GM19324 (cell line): Measurements from ENCODE around the gene RBBP8NL.

Experiments used
- ATAC-seq: cut with Tn5 transposase; IDR thresholded peaks from one replicate; pipeline ENCODE4 v1.9.1; 2021; ENCODE audit warnings: mild to moderate bottlenecking, moderate library complexity; ENCODE audit not compliant: unreplicated experiment, low FRiP score

RBBP8NL gene

GRCh38 chr20:62462976-62463592 lies 35.7 kb upstream of the RBBP8NL start:
- no peak for ATAC-seq

- no peak for ATAC-seq
Observed at GRCh38 chr20:62461834-62462233, 34.5 kb upstream of the RBBP8NL start.

GRCh38 chr20:62461157-62461556 lies 33.8 kb upstream of the RBBP8NL start:
- no peak for ATAC-seq

- no peak for ATAC-seq
Observed at GRCh38 chr20:62460678-62461077, 33.3 kb upstream of the RBBP8NL start.

GRCh38 chr20:62459488-62459887 lies 32.1 kb upstream of the RBBP8NL start:
- no peak for ATAC-seq

GRCh38 chr20:62458275-62459251 lies 31.2 kb upstream of the RBBP8NL start:
- ATAC-seq, result no peak

GRCh38 chr20:62457831-62458230 lies 30.5 kb upstream of the RBBP8NL start:
- ATAC-seq, result no peak

GRCh38 chr20:62457098-62457497 lies 29.8 kb upstream of the RBBP8NL start:
- ATAC-seq, result no peak

GRCh38 chr20:62455929-62456328 lies 28.6 kb upstream of the RBBP8NL start:
- ATAC-seq, result no peak

GRCh38 chr20:62454904-62455636 lies 27.7 kb upstream of the RBBP8NL start:
- ATAC-seq, result no peak

- ATAC-seq, result no peak
Observed at GRCh38 chr20:62453186-62453808, 26.0 kb upstream of the RBBP8NL start.

GRCh38 chr20:62452475-62453095 lies 25.2 kb upstream of the RBBP8NL start:
- no peak for ATAC-seq

- no peak for ATAC-seq
Observed at GRCh38 chr20:62451970-62452369, 24.6 kb upstream of the RBBP8NL start.

GRCh38 chr20:62451156-62451767 lies 23.9 kb upstream of the RBBP8NL start:
- ATAC-seq, result no peak

GRCh38 chr20:62449951-62450691 lies 22.8 kb upstream of the RBBP8NL start:
- no peak for ATAC-seq

GRCh38 chr20:62448788-62449187 lies 21.4 kb upstream of the RBBP8NL start:
- no peak for ATAC-seq

- ATAC-seq, result no peak
Observed at GRCh38 chr20:62448038-62448437, 20.7 kb upstream of the RBBP8NL start.

- ATAC-seq, result no peak
Observed at GRCh38 chr20:62446888-62447869, 19.8 kb upstream of the RBBP8NL start.
